Central memory CD8-positive, alpha-beta T cell (primary cell): ENCODE data around the gene EVA1C.
"Not testable (repeated sequence)": the region's sequence is repeated elsewhere in the genome, so short reads cannot be mapped to it uniquely, and the experiment has no call there.

Experiments
- ATAC-seq: fragments of 150-1000 bp; cut with Tn5 transposase; replicated peaks from 2 replicates; pipeline ENCODE4 v1.10.0; 2022; ENCODE audit warnings: mild to moderate bottlenecking, moderate FRiP score, moderate number of reproducible peaks; ENCODE audit not compliant: poor library complexity, severe bottlenecking; ENCODE audit errors: extremely low read depth
- DNase-seq, 2 donors: peaks; one replicate each; pipeline ENCODE4 v3.0.0; 2021; ENCODE audit warnings: low spot score in 2 of 2
- H3K27ac Mint-ChIP-seq: one replicate; pipeline ENCODE4 v1.8.0; 2022; ENCODE audit warnings: low read depth, mild to moderate bottlenecking, moderate library complexity, mixed read lengths
- H3K27me3 Mint-ChIP-seq: one replicate; pipeline ENCODE4 v1.8.0; 2022; ENCODE audit warnings: mixed read lengths
- H3K36me3 Mint-ChIP-seq: one replicate; pipeline ENCODE4 v1.8.0; 2022; ENCODE audit warnings: mild to moderate bottlenecking, moderate library complexity, mixed read lengths; ENCODE audit not compliant: insufficient read depth
- H3K4me1 Mint-ChIP-seq: one replicate; pipeline ENCODE4 v1.8.0; 2022; ENCODE audit warnings: mixed read lengths
- H3K4me3 Mint-ChIP-seq: one replicate; pipeline ENCODE4 v1.8.0; 2022; ENCODE audit warnings: mild to moderate bottlenecking, moderate library complexity, mixed read lengths
- H3K9me3 Mint-ChIP-seq: one replicate; pipeline ENCODE4 v1.8.0; 2022; ENCODE audit warnings: mixed read lengths

Gene EVA1C

DNA sequence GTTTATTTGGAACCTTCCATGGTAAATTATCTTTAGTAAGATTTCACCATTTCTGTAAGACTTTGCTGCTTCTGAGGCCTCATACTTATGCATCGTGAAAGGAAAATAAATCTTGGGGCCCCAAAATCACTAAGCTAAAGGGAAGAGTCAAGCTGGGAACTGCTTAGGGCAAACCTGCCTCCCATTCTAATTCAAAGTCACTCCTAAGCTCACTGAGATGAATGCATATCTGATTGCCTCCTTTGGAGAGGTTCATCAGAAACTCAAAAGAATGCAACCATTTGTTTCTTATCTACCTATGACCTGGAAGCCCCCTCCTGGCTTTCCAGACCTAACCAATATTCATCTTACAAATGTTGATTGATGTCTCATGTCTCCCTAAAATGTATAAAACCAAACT, 149.0 kb downstream of the EVA1C start:
- not testable (repeated sequence) for H3K27ac Mint-ChIP-seq, H3K27me3 Mint-ChIP-seq, H3K4me1 Mint-ChIP-seq, DNase-seq, ATAC-seq, H3K4me3 Mint-ChIP-seq, H3K36me3 Mint-ChIP-seq, H3K9me3 Mint-ChIP-seq

DNA sequence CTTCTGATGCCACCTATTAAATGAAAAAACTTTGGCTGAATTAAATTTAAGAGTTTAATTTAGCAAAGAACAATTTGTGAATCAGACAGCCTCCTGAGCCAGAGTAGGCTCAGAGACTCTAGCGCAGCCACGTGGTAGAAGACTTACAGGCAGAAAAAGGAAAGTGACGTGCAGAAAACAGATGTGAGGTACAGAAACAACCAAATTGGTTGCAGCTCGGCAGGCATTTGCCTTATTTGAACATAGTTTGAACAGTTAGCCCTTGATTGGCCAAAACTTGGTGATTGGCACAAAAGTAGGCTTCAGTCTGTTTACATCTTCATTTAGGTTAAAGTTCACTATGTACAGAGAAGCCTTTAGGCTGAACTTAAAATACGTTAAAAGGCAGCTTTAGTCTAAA, 149.9 kb downstream of the EVA1C start:
- peaks cover 2% of the 10 kb centered on the region for H3K36me3 Mint-ChIP-seq
- H3K4me1 Mint-ChIP-seq = peaks cover 6% of the 10 kb centered on the region
- ATAC-seq (no peak), DNase-seq (no peak)
- H3K27ac Mint-ChIP-seq = no peak overlapping the region
- H3K4me3 Mint-ChIP-seq = no peak overlapping the region
- no peaks in the 10 kb centered on the region for H3K27me3 Mint-ChIP-seq
- H3K9me3 Mint-ChIP-seq = peaks cover 8% of the 10 kb centered on the region

DNA sequence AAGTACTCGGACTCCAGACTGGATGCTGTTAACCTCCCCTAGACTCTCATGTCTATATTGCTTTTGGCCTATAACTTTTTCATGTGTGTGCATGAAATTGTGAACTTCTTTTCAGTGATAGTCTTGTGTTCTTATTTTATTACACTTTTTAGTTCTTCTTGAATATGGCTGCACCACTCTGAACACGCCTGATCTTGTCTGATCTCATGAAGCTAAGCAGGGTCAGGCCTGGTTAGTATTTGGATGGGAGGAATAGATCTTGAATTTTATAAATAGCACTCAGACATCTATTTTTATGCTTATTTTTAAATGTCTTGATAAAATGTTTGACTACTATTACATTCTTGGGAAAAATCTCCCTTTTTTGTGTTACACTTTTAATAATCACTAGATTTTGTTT, 150.4 kb downstream of the EVA1C start:
- peaks cover 8% of the 10 kb centered on the region for H3K9me3 Mint-ChIP-seq
- ATAC-seq (no peak), DNase-seq (no peak)
- H3K4me3 Mint-ChIP-seq = no peak overlapping the region
- H3K4me1 Mint-ChIP-seq = peaks cover 3% of the 10 kb centered on the region
- no peaks in the 10 kb centered on the region for H3K27me3 Mint-ChIP-seq
- no peak overlapping the region for H3K27ac Mint-ChIP-seq
- H3K36me3 Mint-ChIP-seq = peaks cover 4% of the 10 kb centered on the region
